ENCODE measurements around the gene KRT7.

DNA sequence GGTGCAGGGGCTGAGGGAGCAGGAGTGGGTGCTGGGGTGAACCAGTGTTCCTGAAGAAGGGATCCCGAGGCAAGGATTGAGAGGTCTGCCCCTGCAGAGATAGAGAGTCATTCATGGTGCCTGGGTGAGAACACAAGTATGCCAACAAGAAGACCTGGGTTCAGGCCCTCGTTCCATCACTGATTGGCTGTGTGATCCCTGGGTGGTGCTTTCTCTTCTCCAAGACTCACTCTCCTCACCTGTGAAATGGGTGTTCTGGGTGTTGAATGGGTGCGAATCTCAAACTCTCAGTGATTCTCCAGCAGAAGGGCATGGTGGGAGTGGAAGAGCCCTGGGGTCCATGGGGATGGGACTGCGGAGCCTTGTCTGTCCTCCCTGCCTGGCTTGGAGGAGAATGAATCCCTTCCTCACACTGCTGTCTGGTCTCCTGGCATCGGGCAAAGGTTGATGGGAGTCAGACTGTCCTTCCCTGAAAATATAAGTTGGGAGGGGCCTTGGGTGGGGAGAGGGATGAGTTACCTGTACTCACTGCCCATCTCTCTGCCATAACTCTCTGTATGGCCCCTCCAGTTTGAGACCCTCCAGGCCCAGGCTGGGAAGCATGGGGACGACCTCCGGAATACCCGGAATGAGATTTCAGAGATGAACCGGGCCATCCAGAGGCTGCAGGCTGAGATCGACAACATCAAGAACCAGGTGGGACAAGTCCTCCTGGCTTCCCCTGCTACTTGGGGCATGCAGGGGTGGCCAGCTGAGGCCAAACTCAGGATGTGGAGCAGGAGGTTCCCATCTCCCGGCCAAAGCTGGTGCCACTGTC, 9.6 kb downstream of the KRT7 start:
- no peak for TF ChIP-seq BACH1 (tag; IDR thresholded peaks at IDR 0.05)
- TF ChIP-seq POLR2A (conservative IDR thresholded peaks at IDR 0.05), result no peak
- TF ChIP-seq ZZZ3 (IDR thresholded peaks at IDR 0.05), result no peak
- no peak for TF ChIP-seq ZNF354B (CRISPR knock-in tag; IDR thresholded peaks at IDR 0.05)
- TF ChIP-seq POLR3A (IDR thresholded peaks at IDR 0.05; ENCODE audit: borderline replicate concordance, extremely low read depth, insufficient read depth, insufficient read length), result no peak

Measured in K562 (cell line).